MCF 10A (cell line): Measurements from ENCODE around the gene LUZP2. TPM values are rescaled to one million over a fixed set of nuclear protein-coding genes. Genes with fewer than 3 reads are reported as not detected.

Experiments
- BruUV-seq: library from RNA; stranded (reverse); fragments of 400-500 nt; replicated peaks from 2 replicates; lab custom pipeline; 2021; lab: Mats Ljungman, UMichigan
- CTCF ChIA-PET: fragments of 300-600 bp; sonication (Branson Sonifier 250); formaldehyde crosslinking; extraction: SDS; loops from one replicate; lab custom pipeline; 2021; ENCODE audit warnings: antibody characterized with exemption, inconsistent platforms; lab: Yijun Ruan, JAX
- POLR2A ChIA-PET: fragments of 300-600, 350-650 bp; sonication (Branson Sonifier 250); formaldehyde crosslinking; extraction: SDS; loops from one replicate; lab custom pipeline; 2020; ENCODE audit warnings: antibody characterized with exemption, inconsistent platforms; lab: Yijun Ruan, JAX
- DNase-seq: peaks from one replicate; pipeline ENCODE4 v3.0.0-alpha.2; 2018; ENCODE audit not compliant: unreplicated experiment
- H3K27ac Mint-ChIP-seq: one replicate; pipeline ENCODE4 v1.8.0; 2022; ENCODE audit warnings: mild to moderate bottlenecking, low read depth, mixed read lengths; ENCODE audit not compliant: unreplicated experiment
- H3K27me3 Mint-ChIP-seq: one replicate; pipeline ENCODE4 v1.8.0; 2022; ENCODE audit warnings: mixed read lengths; ENCODE audit not compliant: insufficient read depth, unreplicated experiment
- H3K36me3 Mint-ChIP-seq: one replicate; pipeline ENCODE4 v1.8.0; 2022; ENCODE audit warnings: mild to moderate bottlenecking, moderate library complexity, mixed read lengths; ENCODE audit not compliant: insufficient read depth, unreplicated experiment
- H3K4me1 Mint-ChIP-seq: one replicate; pipeline ENCODE4 v1.8.0; 2022; ENCODE audit warnings: mixed read lengths; ENCODE audit not compliant: insufficient read depth, unreplicated experiment
- H3K4me3 Mint-ChIP-seq: one replicate; pipeline ENCODE4 v1.8.0; 2022; ENCODE audit warnings: mild to moderate bottlenecking, moderate library complexity, mixed read lengths; ENCODE audit not compliant: unreplicated experiment
- H3K9me3 Mint-ChIP-seq: one replicate; pipeline ENCODE4 v1.8.0; 2022; ENCODE audit warnings: mixed read lengths; ENCODE audit not compliant: unreplicated experiment
- CTCF ChIP-seq: fragments of 200-600 bp; IDR thresholded peaks from one replicate; pipeline ENCODE4 v1.8.0; 2022; ENCODE audit warnings: antibody characterized with exemption, mild to moderate bottlenecking; ENCODE audit not compliant: unreplicated experiment
- intact Hi-C: fragments of 100-400 bp; cut with micrococcal nuclease; formaldehyde crosslinking; loops from 2 replicates; pipeline ENCODE4 v1.14.1; 2022
- total RNA-seq: library from RNA; stranded (reverse); gene quantifications from 2 replicates; pipeline ENCODE4 v1.2.3, GENCODE V29; 2022

LUZP2 gene
- total RNA-seq, 1 experiment from 2014 or later, result not detected

GRCh38 chr11:24619900-24620299 lies 123.0 kb downstream of the LUZP2 start:
- DNase-seq, result no peak
- no peak for TF ChIP-seq CTCF
- intact Hi-C loops, result no loop called here
- no peaks in the 10 kb centered on the region for H3K36me3 Mint-ChIP-seq
- CTCF ChIA-PET, result no interaction called here
- no peak overlapping the region for H3K27ac Mint-ChIP-seq
- no TSS peak for BruUV-seq
- no peak overlapping the region for H3K4me3 Mint-ChIP-seq
- no peaks in the 10 kb centered on the region for H3K9me3 Mint-ChIP-seq
- peaks cover 63% of the 10 kb centered on the region for H3K27me3 Mint-ChIP-seq
- POLR2A ChIA-PET, result interaction anchor here (1.4 kb wide), 1 partner anchor 9 kb away, joined by 3 read pairs; no protein-coding TSS in a partner anchor
- H3K4me1 Mint-ChIP-seq, result no peaks in the 10 kb centered on the region

- no peaks in the 10 kb centered on the region for H3K9me3 Mint-ChIP-seq
- H3K36me3 Mint-ChIP-seq, result no peaks in the 10 kb centered on the region
- CTCF ChIA-PET, result no interaction called here
- TF ChIP-seq CTCF, result no peak
- no peak for DNase-seq
- intact Hi-C loops, result no loop called here
- H3K27ac Mint-ChIP-seq, result no peak overlapping the region
- POLR2A ChIA-PET, result no interaction called here
- peaks cover 56% of the 10 kb centered on the region for H3K27me3 Mint-ChIP-seq
- H3K4me1 Mint-ChIP-seq, result no peaks in the 10 kb centered on the region
- BruUV-seq, result no TSS peak
- no peak overlapping the region for H3K4me3 Mint-ChIP-seq
Observed at GRCh38 chr11:24622262-24622661, 125.4 kb downstream of the LUZP2 start.

GRCh38 chr11:24623121-24623520 lies 126.3 kb downstream of the LUZP2 start:
- H3K27ac Mint-ChIP-seq, result no peak overlapping the region
- BruUV-seq, result no TSS peak
- no peak for DNase-seq
- no peaks in the 10 kb centered on the region for H3K9me3 Mint-ChIP-seq
- CTCF ChIA-PET, result no interaction called here
- no peak for TF ChIP-seq CTCF
- no peak overlapping the region for H3K4me3 Mint-ChIP-seq
- no peaks in the 10 kb centered on the region for H3K4me1 Mint-ChIP-seq
- H3K36me3 Mint-ChIP-seq, result no peaks in the 10 kb centered on the region
- intact Hi-C loops, result no loop called here
- peaks cover 51% of the 10 kb centered on the region for H3K27me3 Mint-ChIP-seq
- POLR2A ChIA-PET, result no interaction called here

- CTCF ChIA-PET, result interaction anchor here (0.5 kb wide), 1 partner anchor 325 kb away, joined by 3 read pairs; no protein-coding TSS in a partner anchor
Observed at GRCh38 chr11:24624432-24624831, 127.6 kb downstream of the LUZP2 start.

More at GRCh38 chr11:24624432-24624831, 127.6 kb downstream of the LUZP2 start:
- no peak overlapping the region for H3K4me3 Mint-ChIP-seq
- no peaks in the 10 kb centered on the region for H3K4me1 Mint-ChIP-seq
- no TSS peak for BruUV-seq
- DNase-seq, result no peak
- intact Hi-C loops, result no loop called here
- peaks cover 51% of the 10 kb centered on the region for H3K27me3 Mint-ChIP-seq
- no peaks in the 10 kb centered on the region for H3K36me3 Mint-ChIP-seq
- no peak overlapping the region for H3K27ac Mint-ChIP-seq
- TF ChIP-seq CTCF, result no peak
- POLR2A ChIA-PET, result no interaction called here
- no peaks in the 10 kb centered on the region for H3K9me3 Mint-ChIP-seq
